ENCODE results near the gene DMRTA2.

- TF ChIP-seq CTCF (conservative IDR thresholded peaks at IDR 0.05; ENCODE audit: low read length) (no peak), EZH2phosphoT487 (IDR thresholded peaks at IDR 0.05; ENCODE audit: borderline replicate concordance, low read depth, low read length) (no peak)
These were observed 1.0 kb upstream of the DMRTA2 start for GRCh38 chr1:50424045-50424883.

Measured in OCI-LY7 (cell line).